ENCODE data around the gene CNTF. TPM values are rescaled to one million over a fixed set of nuclear protein-coding genes. Genes with fewer than 3 reads are reported as not detected.
A peak's percentile ranks its signal among the peaks of the same experiment; 100 is the strongest.

Gene CNTF
- total RNA-seq, 6 donors from 2014 or later = 0.33 to 5.4 (median 1.4) TPM

DNA sequence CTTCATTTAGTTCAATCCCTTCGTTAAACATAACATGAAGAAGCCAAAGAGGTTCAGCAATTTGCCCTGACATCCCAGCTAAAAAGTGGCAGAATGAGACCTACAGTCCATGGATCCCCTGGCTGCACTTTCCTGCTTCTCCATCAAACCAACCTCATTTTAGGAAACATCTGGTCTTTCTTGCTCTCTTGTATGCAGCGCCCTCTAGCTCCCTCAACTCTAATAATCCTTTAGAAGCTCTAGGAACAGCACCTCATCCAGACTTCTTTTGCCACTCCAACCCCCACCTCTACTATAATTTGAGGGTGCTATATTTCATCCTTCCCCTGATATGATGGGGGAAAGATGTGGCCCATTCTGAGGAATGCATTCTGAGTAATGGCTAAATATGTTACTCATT lies 7.4 kb downstream of the CNTF start:
- no peak for TF ChIP-seq POLR2A (IDR thresholded peaks at IDR 0.05)
- TF ChIP-seq CTCF (IDR thresholded peaks at IDR 0.05) = peak in 2 of 6 experiments; percentile 26 to 32
- Histone ChIP-seq H3K4me3 (no peak overlapping the region), H3K27me3 (no peaks in the 10 kb centered on the region), H3K27ac (no peak overlapping the region), H3K4me1 (peaks cover 0 to 11% (median 7%) of the 10 kb centered on the region in 4 donors), H3K9me3 (no peaks in the 10 kb centered on the region), H3K36me3 (peaks cover 0 to 19% (median 2%) of the 10 kb centered on the region in 4 donors)
- 44 to 55% methylated on average over 2 of the region's 2 CpGs for WGBS, 2 donors
- ATAC-seq (ENCODE audit: low FRiP score in 2 of 2) = peak in 1 of 2 donors; percentile 51
- no peak for DNase-seq

DNA sequence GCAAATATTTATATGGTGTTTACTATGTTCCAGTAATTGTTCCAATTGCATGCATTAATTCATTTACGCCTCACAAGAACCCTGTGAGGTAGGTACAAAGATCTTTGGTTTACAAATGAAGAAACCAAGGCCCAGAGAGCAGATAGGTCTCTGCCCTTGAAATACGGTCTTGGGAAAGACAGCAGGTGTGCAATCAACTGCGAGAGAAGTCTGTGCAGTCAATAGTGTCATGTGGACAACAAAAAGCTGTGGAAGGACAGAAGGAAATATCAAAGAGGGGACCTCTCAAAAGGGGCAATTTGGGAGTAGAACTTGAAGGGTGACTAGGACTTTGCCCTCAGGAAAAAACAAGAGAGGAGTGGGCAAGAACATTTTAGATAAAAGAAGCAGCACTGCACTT lies 8.9 kb downstream of the CNTF start:
- Histone ChIP-seq H3K36me3 (peaks cover 0 to 7% (median 0%) of the 10 kb centered on the region in 4 donors), H3K27me3 (no peaks in the 10 kb centered on the region), H3K4me1 (peaks cover 0 to 11% (median 7%) of the 10 kb centered on the region in 4 donors), H3K27ac (no peak overlapping the region), H3K9me3 (no peaks in the 10 kb centered on the region), H3K4me3 (no peak overlapping the region)
- ATAC-seq (ENCODE audit: low FRiP score in 2 of 2) = no peak
- WGBS, 2 donors = 85 to 92% methylated on average over 3 of the region's 3 CpGs
- no peak for TF ChIP-seq POLR2A (IDR thresholded peaks at IDR 0.05)
- no peak for TF ChIP-seq CTCF (IDR thresholded peaks at IDR 0.05)
- DNase-seq = no peak

DNA sequence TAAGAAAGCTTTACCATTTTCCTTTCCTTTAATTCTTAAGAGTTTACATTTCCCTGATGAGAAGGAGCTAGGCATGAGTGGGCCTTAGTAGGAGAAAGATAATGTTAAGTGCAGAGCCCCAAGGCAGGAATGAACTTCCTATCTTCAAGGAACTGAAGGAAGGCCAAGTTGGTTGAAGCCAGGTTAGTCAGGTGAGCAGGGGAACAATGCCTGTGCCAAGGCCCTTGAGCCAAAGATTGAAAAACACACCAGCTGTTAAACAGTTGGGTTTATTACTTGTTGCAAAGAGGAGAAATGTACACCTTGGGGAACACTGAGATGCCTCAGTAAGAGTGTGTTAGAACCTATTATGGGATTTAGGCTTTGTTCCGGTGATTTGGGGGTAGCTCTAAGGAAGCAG lies 10.0 kb downstream of the CNTF start:
- H3K27me3 ChIP-seq = no peaks in the 10 kb centered on the region
- H3K36me3 ChIP-seq = no peaks in the 10 kb centered on the region
- H3K27ac ChIP-seq = no peak overlapping the region
- WGBS, 2 donors = 92 to 96% methylated on average over 1 of the region's 1 CpG
- no peak for DNase-seq
- H3K4me3 ChIP-seq = no peak overlapping the region
- no peak for TF ChIP-seq CTCF (IDR thresholded peaks at IDR 0.05)
- no peak for TF ChIP-seq POLR2A (IDR thresholded peaks at IDR 0.05)
- TF ChIP-seq EP300 (IDR thresholded peaks at IDR 0.05) = no peak
- no peak for TF ChIP-seq POLR2AphosphoS5 (IDR thresholded peaks at IDR 0.05)
- no peak for ATAC-seq (ENCODE audit: low FRiP score in 2 of 2)
- H3K4me1 ChIP-seq = peaks cover 0 to 3% (median 1%) of the 10 kb centered on the region in 4 donors
- no peaks in the 10 kb centered on the region for H3K9me3 ChIP-seq

GRCh38 chr11:58636587-58636986 lies 14.1 kb downstream of the CNTF start:
- H3K27ac ChIP-seq = no peak overlapping the region
- no peak for DNase-seq
- peaks cover 10 to 15% (median 12%) of the 10 kb centered on the region in 4 donors for H3K4me1 ChIP-seq
- no peaks in the 10 kb centered on the region for H3K9me3 ChIP-seq
- ATAC-seq (ENCODE audit: low FRiP score in 2 of 2) = no peak
- no peak overlapping the region for H3K4me3 ChIP-seq
- H3K27me3 ChIP-seq = no peaks in the 10 kb centered on the region
- 76 to 81% methylated on average over 3 of the region's 3 CpGs for WGBS, 2 donors
- no peaks in the 10 kb centered on the region for H3K36me3 ChIP-seq
- TF ChIP-seq CTCF (IDR thresholded peaks at IDR 0.05) = no peak
- TF ChIP-seq EP300 (IDR thresholded peaks at IDR 0.05) = no peak
- TF ChIP-seq POLR2AphosphoS5 (IDR thresholded peaks at IDR 0.05) = no peak
- TF ChIP-seq POLR2A (IDR thresholded peaks at IDR 0.05) = no peak

GRCh38 chr11:58637371-58637770 lies 14.9 kb downstream of the CNTF start:
- Histone ChIP-seq H3K27me3 (no peaks in the 10 kb centered on the region), H3K4me1 (peaks cover 10 to 15% (median 12%) of the 10 kb centered on the region in 4 donors), H3K27ac (no peak overlapping the region), H3K4me3 (no peak overlapping the region), H3K36me3 (no peaks in the 10 kb centered on the region), H3K9me3 (no peaks in the 10 kb centered on the region)
- TF ChIP-seq POLR2A (IDR thresholded peaks at IDR 0.05) (no peak), EP300 (IDR thresholded peaks at IDR 0.05) (no peak), CTCF (IDR thresholded peaks at IDR 0.05) (no peak), POLR2AphosphoS5 (IDR thresholded peaks at IDR 0.05) (no peak)
- WGBS, 2 donors = 68 to 85% methylated on average over 2 of the region's 2 CpGs
- DNase-seq = no peak
- no peak for ATAC-seq (ENCODE audit: low FRiP score in 2 of 2)
